HCT116 (cell line): Measurements from ENCODE around the gene EMILIN1. TPM values are rescaled to one million over a fixed set of nuclear protein-coding genes. Genes with fewer than 3 reads are reported as not detected.
A peak's percentile ranks its signal among the peaks of the same experiment; 100 is the strongest.

Experiments
- ATAC-seq: fragments of 200-7000 bp; cut with Tn5 transposase; 2 replicates; pipeline ENCODE4 v1.9.1; 2020; ENCODE audit warnings: mild to moderate bottlenecking, moderate library complexity
- BruUV-seq: library from RNA; stranded (reverse); fragments of 400-500 nt; replicated peaks from 2 replicates; lab custom pipeline; 2021; lab: Mats Ljungman, UMichigan
- CTCF ChIA-PET: fragments of 300-600 bp; sonication (Branson Sonifier 250); formaldehyde crosslinking; loops from one replicate; lab custom pipeline; 2021; ENCODE audit warnings: antibody characterized with exemption; lab: Charles Lee
- POLR2A ChIA-PET: fragments of 300-600, 350-600 bp; sonication (Branson Sonifier 250); formaldehyde crosslinking; loops from one replicate; lab custom pipeline; 2021; ENCODE audit warnings: antibody characterized with exemption; lab: Charles Lee
- RAD21 ChIA-PET, 2 experiments: fragments of 300-600 bp; sonication (Branson Sonifier 250); formaldehyde crosslinking; loops; one replicate each; lab custom pipeline; 2023; ENCODE audit warnings: low total read pairs in 2 of 2; ENCODE audit not compliant: uncharacterized antibody in 2 of 2, unreplicated experiment in 2 of 2, low non-redundant PET in 1 of 2; lab: Charles Lee
- DNase-seq: peaks from one replicate; pipeline ENCODE4 v3.0.0-alpha.2; 2010; ENCODE audit warnings: low read depth, low spot score
- H2AFZ ChIP-seq: fragments of 200-600 bp; shearing (Covaris generic), sonication (generic); 2 replicates; pipeline ENCODE4 v1.6.1; 2017; ENCODE audit warnings: low read depth, mixed run types, mixed read lengths, antibody characterized with exemption, low read length; ENCODE audit not compliant: poor library complexity, severe bottlenecking
- H3K27ac ChIP-seq: 2 replicates; pipeline ENCODE4 v1.5.1; 2012; ENCODE audit warnings: low read depth, low read length
- H3K27me3 ChIP-seq: fragments of 200-600 bp; sonication (generic); 2 replicates; pipeline ENCODE4 v1.6.1; 2016; ENCODE audit warnings: mixed run types, low read length, mixed read lengths; ENCODE audit not compliant: insufficient read depth
- H3K36me3 ChIP-seq, 2 experiments: fragments of 200-500 bp in 1 of 2; fragments of 200-600 bp in 1 of 2; sonication (Bioruptor generic) in 1 of 2; sonication (generic) in 1 of 2; 2 replicates each; pipeline versions ENCODE4 v1.5.1 to v1.6.1; 2014 to 2016; ENCODE audit warnings: low read length in 2 of 2, inconsistent platforms in 1 of 2, mixed read lengths in 1 of 2, mixed run types in 1 of 2; ENCODE audit not compliant: insufficient read depth in 2 of 2, control insufficient read depth in 1 of 2
- H3K4me1 ChIP-seq, 2 experiments: fragments of 200-600 bp in 1 of 2; sonication (generic) in 1 of 2; 2 replicates each; pipeline versions ENCODE4 v1.5.1 to v1.6.1; 2012 to 2017; ENCODE audit warnings: low read length in 2 of 2, inconsistent platforms in 1 of 2, mild to moderate bottlenecking in 1 of 2, mixed read lengths in 1 of 2, mixed run types in 1 of 2, moderate library complexity in 1 of 2; ENCODE audit not compliant: insufficient read depth in 2 of 2, control insufficient read depth in 1 of 2
- H3K4me2 ChIP-seq: fragments of 200-600 bp; sonication (generic); 2 replicates; pipeline ENCODE4 v1.6.1; 2017; ENCODE audit warnings: mixed run types, low read length, mixed read lengths
- H3K4me3 ChIP-seq, 2 experiments: fragments of 200-600 bp in 1 of 2; sonication (generic) in 1 of 2; replicated peaks in 1 of 2; 2 replicates each; pipeline ENCODE4 v1.5.1; 2011 to 2016; ENCODE audit warnings: low read length in 2 of 2, control low read depth in 1 of 2, low read depth in 1 of 2, mild to moderate bottlenecking in 1 of 2, mixed read lengths in 1 of 2, mixed run types in 1 of 2
- H3K79me2 ChIP-seq: fragments of 200-600 bp; sonication (generic); 2 replicates; pipeline ENCODE4 v1.6.1; 2017; ENCODE audit warnings: mild to moderate bottlenecking, mixed run types, low read length, moderate library complexity, mixed read lengths; ENCODE audit not compliant: insufficient read depth
- H3K9ac ChIP-seq: fragments of 200-600 bp; sonication (generic); 2 replicates; pipeline ENCODE4 v1.6.1; 2016; ENCODE audit warnings: low read length, mixed read lengths
- H3K9me2 ChIP-seq: fragments of 200-600 bp; sonication (generic), shearing (Covaris generic); 2 replicates; pipeline ENCODE4 v1.6.1; 2017; ENCODE audit warnings: mixed run types, mild to moderate bottlenecking, moderate library complexity; ENCODE audit not compliant: insufficient read depth
- H3K9me3 ChIP-seq, 2 experiments: fragments of 200-500 bp in 1 of 2; fragments of 200-600 bp in 1 of 2; sonication (Bioruptor generic) in 1 of 2; sonication (generic) in 1 of 2; 2 replicates each; pipeline ENCODE4 v1.6.1; 2014 to 2017; ENCODE audit warnings: low read length in 2 of 2, mixed read lengths in 2 of 2, inconsistent platforms in 1 of 2, low read depth in 1 of 2, mild to moderate bottlenecking in 1 of 2, mixed run types in 1 of 2, moderate library complexity in 1 of 2; ENCODE audit not compliant: control insufficient read depth in 1 of 2, insufficient read depth in 1 of 2
- H4K20me1 ChIP-seq: fragments of 200-600 bp; sonication (generic), shearing (Covaris generic); 2 replicates; pipeline ENCODE4 v1.6.1; 2017; ENCODE audit warnings: mixed run types, mild to moderate bottlenecking, moderate library complexity; ENCODE audit not compliant: insufficient read depth
- CEBPB ChIP-seq: IDR thresholded peaks from 2 replicates; pipeline ENCODE4 v1.6.1; 2012; ENCODE audit warnings: low read depth
- EGR1 ChIP-seq: IDR thresholded peaks from 2 replicates; pipeline ENCODE4 v1.6.1; 2012; ENCODE audit warnings: low read depth
- EZH2phosphoT487 ChIP-seq: fragments of 200-600 bp; IDR thresholded peaks from 2 replicates; pipeline ENCODE4 v1.6.1; 2018; ENCODE audit warnings: antibody characterized with exemption, borderline replicate concordance
- POLR2AphosphoS5 ChIP-seq: IDR thresholded peaks from 2 replicates; pipeline ENCODE4 v1.6.1; 2011; ENCODE audit warnings: mild to moderate bottlenecking, low read depth, low read length, moderate library complexity
- SP1 ChIP-seq: IDR thresholded peaks from 2 replicates; pipeline ENCODE4 v1.6.1; 2012; ENCODE audit warnings: low read depth
- ZFX ChIP-seq: fragments of 450-650 bp; IDR thresholded peaks from 2 replicates; pipeline ENCODE4 v1.6.1; 2017
- intact Hi-C: fragments of 100-400 bp; cut with micrococcal nuclease; formaldehyde crosslinking; loops from 2 replicates; pipeline ENCODE4 v1.10.0; 2022
- total RNA-seq: library from RNA; stranded (reverse); gene quantifications from one replicate; pipeline ENCODE4 v1.2.1, GENCODE V29; 2021; ENCODE audit not compliant: unreplicated experiment

EMILIN1 gene
- total RNA-seq, 1 experiment from 2014 or later = 0.59 TPM

GRCh38 chr2:27071990-27072830 lies 6.2 kb upstream of the EMILIN1 start:
- DNase-seq (no peak), ATAC-seq (peak; percentile 53)
- no TSS peak for BruUV-seq
- no peaks in the 10 kb centered on the region for H4K20me1 ChIP-seq
- RAD21 ChIA-PET = no interaction called here
- 0 out of 2 replicates have a peak, but pooled peaks have one; percentile 8 for TF ChIP-seq ZFX
- TF ChIP-seq POLR2AphosphoS5 = no peak
- no peak for TF ChIP-seq SP1
- TF ChIP-seq, all 23 proteins: peak for 1
- Histone ChIP-seq H3K4me2 (peak overlapping the region; percentile 89), H3K27me3 (no peaks in the 10 kb centered on the region), H3K27ac (peak overlapping the region; percentile 55; the same call in 1 of the 2 replicates), H3K9ac (peak overlapping the region; percentile 89), H3K79me2 (peaks cover 33% of the 10 kb centered on the region), H3K9me3 (no peaks in the 10 kb centered on the region), H3K36me3 (peaks cover 13 to 16% of the 10 kb centered on the region in 2 experiments; a peak in 2 of 4 replicates), H3K4me3 (peak overlapping the region; percentile 48 to 98), H3K9me2 (no peaks in the 10 kb centered on the region), H2AFZ (no peak overlapping the region), H3K4me1 (peaks cover 7 to 18% of the 10 kb centered on the region in 2 experiments)
- ChIA-PET CTCF (interaction anchor here (0.9 to 1.3 kb wide), 7 partner anchors 9 to 221 kb away, joined by 3 to 7 read pairs (median 3); partner anchors contain the start of genes AGBL5 and KHK), POLR2A (interaction anchor here (1.4 kb wide), 2 partner anchors 9 to 21 kb away, joined by 5 to 6 read pairs; partner anchors contain the start of gene AGBL5)
- intact Hi-C loops = no loop called here

GRCh38 chr2:27072920-27073319 lies 5.5 kb upstream of the EMILIN1 start:
- Histone ChIP-seq H3K4me1 (peaks cover 7 to 18% of the 10 kb centered on the region in 2 experiments), H3K9me3 (no peaks in the 10 kb centered on the region), H2AFZ (no peak overlapping the region), H4K20me1 (no peaks in the 10 kb centered on the region), H3K4me2 (no peak overlapping the region), H3K36me3 (peaks cover 9 to 16% of the 10 kb centered on the region in 2 experiments; a peak in 2 of 4 replicates), H3K9me2 (no peaks in the 10 kb centered on the region), H3K9ac (no peak overlapping the region), H3K27me3 (no peaks in the 10 kb centered on the region), H3K79me2 (peaks cover 32% of the 10 kb centered on the region), H3K27ac (no peak overlapping the region), H3K4me3 (no peak overlapping the region)
- no TSS peak for BruUV-seq
- POLR2A ChIA-PET = no interaction called here
- ATAC-seq = no peak
- RAD21 ChIA-PET = no interaction called here
- DNase-seq = no peak
- intact Hi-C loops = no loop called here
- TF ChIP-seq POLR2AphosphoS5 (no peak), CEBPB (no peak), EZH2phosphoT487 (no peak), EGR1 (no peak)
- CTCF ChIA-PET = interaction anchor here (1.2 kb wide), 1 partner anchor 8 kb away, joined by 6 read pairs; no protein-coding TSS in a partner anchor
